ENCODE data around the gene MACC1. TPM values are rescaled to one million over a fixed set of nuclear protein-coding genes. Genes with fewer than 3 reads are reported as not detected.

MACC1 gene
- total and polyA plus RNA-seq, 9 of the 15 experiments (the other 6 are each of a cell fraction or from before 2014, with no cell fraction given): 5.9 to 30.2 (median 10.4) TPM

DNA sequence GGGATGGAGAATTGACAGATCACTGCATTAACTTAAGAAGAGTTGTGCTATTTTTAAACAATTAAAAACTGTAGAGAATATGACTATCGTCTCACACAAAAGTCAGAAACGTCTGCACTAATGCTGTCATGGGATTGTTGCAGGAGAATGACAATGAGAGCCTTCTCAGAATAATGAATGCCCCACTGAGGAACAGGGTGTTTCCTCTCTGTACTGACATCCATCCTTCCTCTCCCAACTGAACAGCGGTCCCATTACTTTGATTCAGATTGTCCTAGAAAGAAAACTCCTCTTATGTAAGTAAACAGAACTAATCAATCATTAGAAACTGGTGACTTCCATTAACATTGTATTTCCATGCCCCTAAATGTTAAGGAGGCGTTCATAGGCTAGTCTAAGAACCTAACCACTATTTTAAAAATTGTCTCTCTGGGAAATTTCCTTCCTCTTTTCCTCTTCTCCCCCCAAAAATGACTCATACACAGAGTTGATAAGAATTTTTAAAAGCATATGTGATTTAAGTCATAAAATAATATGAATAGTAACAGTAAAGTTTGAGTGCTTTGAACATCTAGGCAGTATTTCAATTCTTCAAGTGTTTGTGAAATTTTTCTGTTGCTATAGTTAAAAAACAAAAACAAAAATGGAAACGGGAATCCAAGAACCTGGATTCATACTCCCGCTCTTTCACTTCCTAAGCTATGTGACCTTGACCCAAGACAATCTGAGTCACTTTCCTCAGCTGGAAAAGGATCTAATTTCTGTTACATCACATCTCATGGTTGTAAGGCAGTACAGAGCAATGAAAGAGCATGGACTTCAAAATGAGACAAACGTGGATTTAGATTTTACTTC, 12.7 kb upstream of the MACC1 start (continued):
- peak; percentile 82; the same call in 1 of the 2 replicates for TF ChIP-seq SMARCE1 (IDR thresholded peaks at IDR 0.05)
- TF ChIP-seq NR2C1 (IDR thresholded peaks at IDR 0.05): 0 out of 2 replicates have a peak, but pooled peaks have one; percentile 10
- TF ChIP-seq NR2C1 (tag; IDR thresholded peaks at IDR 0.05): peak; percentile 62
- TF ChIP-seq CEBPG (CRISPR knock-in tag; IDR thresholded peaks at IDR 0.05): no peak
- peak in 1 of 2 experiments; percentile 79; a peak in 2 of 4 replicates for TF ChIP-seq CEBPG (tag; conservative IDR thresholded peaks at IDR 0.05 in 1 of 2, IDR thresholded peaks at IDR 0.05 in 1 of 2)
- TF ChIP-seq, protein P1, sequence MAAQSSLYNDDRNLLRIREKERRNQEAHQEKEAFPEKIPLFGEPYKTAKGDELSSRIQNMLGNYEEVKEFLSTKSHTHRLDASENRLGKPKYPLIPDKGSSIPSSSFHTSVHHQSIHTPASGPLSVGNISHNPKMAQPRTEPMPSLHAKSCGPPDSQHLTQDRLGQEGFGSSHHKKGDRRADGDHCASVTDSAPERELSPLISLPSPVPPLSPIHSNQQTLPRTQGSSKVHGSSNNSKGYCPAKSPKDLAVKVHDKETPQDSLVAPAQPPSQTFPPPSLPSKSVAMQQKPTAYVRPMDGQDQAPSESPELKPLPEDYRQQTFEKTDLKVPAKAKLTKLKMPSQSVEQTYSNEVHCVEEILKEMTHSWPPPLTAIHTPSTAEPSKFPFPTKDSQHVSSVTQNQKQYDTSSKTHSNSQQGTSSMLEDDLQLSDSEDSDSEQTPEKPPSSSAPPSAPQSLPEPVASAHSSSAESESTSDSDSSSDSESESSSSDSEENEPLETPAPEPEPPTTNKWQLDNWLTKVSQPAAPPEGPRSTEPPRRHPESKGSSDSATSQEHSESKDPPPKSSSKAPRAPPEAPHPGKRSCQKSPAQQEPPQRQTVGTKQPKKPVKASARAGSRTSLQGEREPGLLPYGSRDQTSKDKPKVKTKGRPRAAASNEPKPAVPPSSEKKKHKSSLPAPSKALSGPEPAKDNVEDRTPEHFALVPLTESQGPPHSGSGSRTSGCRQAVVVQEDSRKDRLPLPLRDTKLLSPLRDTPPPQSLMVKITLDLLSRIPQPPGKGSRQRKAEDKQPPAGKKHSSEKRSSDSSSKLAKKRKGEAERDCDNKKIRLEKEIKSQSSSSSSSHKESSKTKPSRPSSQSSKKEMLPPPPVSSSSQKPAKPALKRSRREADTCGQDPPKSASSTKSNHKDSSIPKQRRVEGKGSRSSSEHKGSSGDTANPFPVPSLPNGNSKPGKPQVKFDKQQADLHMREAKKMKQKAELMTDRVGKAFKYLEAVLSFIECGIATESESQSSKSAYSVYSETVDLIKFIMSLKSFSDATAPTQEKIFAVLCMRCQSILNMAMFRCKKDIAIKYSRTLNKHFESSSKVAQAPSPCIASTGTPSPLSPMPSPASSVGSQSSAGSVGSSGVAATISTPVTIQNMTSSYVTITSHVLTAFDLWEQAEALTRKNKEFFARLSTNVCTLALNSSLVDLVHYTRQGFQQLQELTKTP (IDR thresholded peaks at IDR 0.05; ENCODE audit: low read depth in 1 of 2, partially characterized antibody in 2 of 2): peak in 1 of 2 experiments; percentile 37
- TF ChIP-seq KDM1A (IDR thresholded peaks at IDR 0.05): peak; percentile 76; a peak in 3 of 4 replicates
- peak; percentile 65 to 77; a peak in 2 of 4 replicates for TF ChIP-seq ETV6 (IDR thresholded peaks at IDR 0.05; ENCODE audit: borderline replicate concordance in 1 of 2, low read depth in 2 of 2, low read length in 1 of 2)
- no peak for TF ChIP-seq ETV6 (CRISPR knock-in tag; IDR thresholded peaks at IDR 0.05; ENCODE audit: borderline replicate concordance)
- TF ChIP-seq HDAC1 (IDR thresholded peaks at IDR 0.05): 0 out of 4 replicates have a peak, but pooled peaks of 1 of the 2 experiments have one; percentile 27
- peak; percentile 98 for TF ChIP-seq FOSL1 (tag; conservative IDR thresholded peaks at IDR 0.05)
- TF ChIP-seq, protein P2, sequence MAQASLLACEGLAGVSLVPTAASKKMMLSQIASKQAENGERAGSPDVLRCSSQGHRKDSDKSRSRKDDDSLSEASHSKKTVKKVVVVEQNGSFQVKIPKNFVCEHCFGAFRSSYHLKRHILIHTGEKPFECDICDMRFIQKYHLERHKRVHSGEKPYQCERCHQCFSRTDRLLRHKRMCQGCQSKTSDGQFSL (CRISPR knock-in tag; IDR thresholded peaks at IDR 0.05): no peak
- TF ChIP-seq, protein P2 (tag; IDR thresholded peaks at IDR 0.05): no peak
- no peak for TF ChIP-seq NR2C2 (CRISPR knock-in tag; IDR thresholded peaks at IDR 0.05)
- peak; percentile 60 for TF ChIP-seq NR2C2 (tag; IDR thresholded peaks at IDR 0.05)
- TF ChIP-seq, protein P3, sequence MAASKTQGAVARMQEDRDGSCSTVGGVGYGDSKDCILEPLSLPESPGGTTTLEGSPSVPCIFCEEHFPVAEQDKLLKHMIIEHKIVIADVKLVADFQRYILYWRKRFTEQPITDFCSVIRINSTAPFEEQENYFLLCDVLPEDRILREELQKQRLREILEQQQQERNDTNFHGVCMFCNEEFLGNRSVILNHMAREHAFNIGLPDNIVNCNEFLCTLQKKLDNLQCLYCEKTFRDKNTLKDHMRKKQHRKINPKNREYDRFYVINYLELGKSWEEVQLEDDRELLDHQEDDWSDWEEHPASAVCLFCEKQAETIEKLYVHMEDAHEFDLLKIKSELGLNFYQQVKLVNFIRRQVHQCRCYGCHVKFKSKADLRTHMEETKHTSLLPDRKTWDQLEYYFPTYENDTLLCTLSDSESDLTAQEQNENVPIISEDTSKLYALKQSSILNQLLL (CRISPR knock-in tag; IDR thresholded peaks at IDR 0.05; ENCODE audit: borderline replicate concordance): no peak
- TF ChIP-seq JUN (IDR thresholded peaks at IDR 0.05; ENCODE audit: borderline replicate concordance, low read depth, low read length): peak; percentile 73
- TF ChIP-seq JUN (CRISPR knock-in tag; IDR thresholded peaks at IDR 0.05; ENCODE audit: borderline replicate concordance): no peak
- TF ChIP-seq SMARCA4 (IDR thresholded peaks at IDR 0.05): peak; percentile 78
